Upper lobe of right lung (tissue), 1 donor: ENCODE results near the gene MGLL. TPM values are rescaled to one million over a fixed set of nuclear protein-coding genes. Genes with fewer than 3 reads are reported as not detected.
A peak's percentile ranks its signal among the peaks of the same experiment; 100 is the strongest.

Experiments used
- ATAC-seq: fragments of 200-7000 bp; cut with Tn5 transposase; one replicate; pipeline ENCODE4 v1.9.1; 2020; ENCODE audit warnings: mild to moderate bottlenecking, moderate library complexity
- DNase-seq: peaks from one replicate; pipeline ENCODE4 v3.0.0-alpha.2; 2020
- H3K27ac ChIP-seq: fragments of 200-600 bp; one replicate; pipeline ENCODE4 v1.8.0; 2022
- H3K27me3 ChIP-seq: fragments of 200-600 bp; one replicate; pipeline ENCODE4 v1.8.0; 2022; ENCODE audit warnings: mild to moderate bottlenecking
- H3K36me3 ChIP-seq: fragments of 200-600 bp; one replicate; pipeline ENCODE4 v1.8.0; 2022
- H3K4me1 ChIP-seq: fragments of 200-600 bp; one replicate; pipeline ENCODE4 v1.8.0; 2022
- H3K4me3 ChIP-seq: fragments of 200-600 bp; one replicate; pipeline ENCODE4 v1.8.0; 2022; ENCODE audit warnings: mild to moderate bottlenecking
- H3K9me3 ChIP-seq: fragments of 200-600 bp; one replicate; pipeline ENCODE4 v1.8.0; 2022
- intact Hi-C: fragments of 100-400 bp; cut with DNase I; formaldehyde crosslinking; loops from one replicate; pipeline ENCODE4 v1.11.0; 2022
- total RNA-seq: library from RNA; stranded (reverse); fragmentation: NEBNext Ultra II Directional; extraction: Animal tissue kit (Norgen Biotek cat#: 25700); gene quantifications from one replicate; pipeline ENCODE4 v1.2.1, GENCODE V29; 2021
- TF ChIP-seq, protein P1 (sequence below): fragments of 200-600 bp; IDR thresholded peaks from one replicate; pipeline ENCODE4 v1.8.0; 2022; ENCODE audit warnings: antibody characterized with exemption
- donor health status: DM: no; HTN: yes; CAD: no; lungs with severe emphysema.

Gene MGLL
- total RNA-seq, 1 donor from 2014 or later: 194 TPM

- Histone ChIP-seq H3K4me1 (peaks cover 3% of the 10 kb centered on the region), H3K9me3 (no peaks in the 10 kb centered on the region), H3K4me3 (no peak overlapping the region), H3K27ac (no peak overlapping the region), H3K36me3 (no peaks in the 10 kb centered on the region), H3K27me3 (no peaks in the 10 kb centered on the region)
- TF ChIP-seq, protein P1, sequence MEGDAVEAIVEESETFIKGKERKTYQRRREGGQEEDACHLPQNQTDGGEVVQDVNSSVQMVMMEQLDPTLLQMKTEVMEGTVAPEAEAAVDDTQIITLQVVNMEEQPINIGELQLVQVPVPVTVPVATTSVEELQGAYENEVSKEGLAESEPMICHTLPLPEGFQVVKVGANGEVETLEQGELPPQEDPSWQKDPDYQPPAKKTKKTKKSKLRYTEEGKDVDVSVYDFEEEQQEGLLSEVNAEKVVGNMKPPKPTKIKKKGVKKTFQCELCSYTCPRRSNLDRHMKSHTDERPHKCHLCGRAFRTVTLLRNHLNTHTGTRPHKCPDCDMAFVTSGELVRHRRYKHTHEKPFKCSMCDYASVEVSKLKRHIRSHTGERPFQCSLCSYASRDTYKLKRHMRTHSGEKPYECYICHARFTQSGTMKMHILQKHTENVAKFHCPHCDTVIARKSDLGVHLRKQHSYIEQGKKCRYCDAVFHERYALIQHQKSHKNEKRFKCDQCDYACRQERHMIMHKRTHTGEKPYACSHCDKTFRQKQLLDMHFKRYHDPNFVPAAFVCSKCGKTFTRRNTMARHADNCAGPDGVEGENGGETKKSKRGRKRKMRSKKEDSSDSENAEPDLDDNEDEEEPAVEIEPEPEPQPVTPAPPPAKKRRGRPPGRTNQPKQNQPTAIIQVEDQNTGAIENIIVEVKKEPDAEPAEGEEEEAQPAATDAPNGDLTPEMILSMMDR: no peak
- no peak for ATAC-seq
- intact Hi-C loops: loop anchor here (10.0 kb wide), 1 partner anchor 298 kb away; no protein-coding TSS in a partner anchor
- DNase-seq: peak; percentile 5
Measured at GRCh38 chr3:127666676-127667075, 155.6 kb downstream of the MGLL start.

- DNase-seq: peak; percentile 19
Measured at GRCh38 chr3:127665586-127665985, 156.7 kb downstream of the MGLL start.

GRCh38 chr3:127665165-127665564, 157.2 kb downstream of the MGLL start:
- DNase-seq: no peak
- Histone ChIP-seq H3K27ac (no peak overlapping the region), H3K27me3 (no peaks in the 10 kb centered on the region), H3K36me3 (no peaks in the 10 kb centered on the region), H3K9me3 (no peaks in the 10 kb centered on the region), H3K4me3 (no peak overlapping the region), H3K4me1 (no peaks in the 10 kb centered on the region)
- ATAC-seq: no peak
- intact Hi-C loops: loop anchor here (10.0 kb wide), 1 partner anchor 300 kb away; no protein-coding TSS in a partner anchor
- TF ChIP-seq, protein P1: no peak

More at GRCh38 chr3:127665586-127665985, 156.7 kb downstream of the MGLL start:
- no peaks in the 10 kb centered on the region for H3K4me1 ChIP-seq
- H3K27ac ChIP-seq: no peak overlapping the region
- no peaks in the 10 kb centered on the region for H3K9me3 ChIP-seq
- H3K27me3 ChIP-seq: no peaks in the 10 kb centered on the region
- no peaks in the 10 kb centered on the region for H3K36me3 ChIP-seq
- H3K4me3 ChIP-seq: no peak overlapping the region
- intact Hi-C loops: loop anchor here (10.0 kb wide), 1 partner anchor 299 kb away; no protein-coding TSS in a partner anchor
- no peak for ATAC-seq
- TF ChIP-seq, protein P1: no peak

GRCh38 chr3:127663151-127663550, 159.2 kb downstream of the MGLL start:
- H3K4me1 ChIP-seq: no peaks in the 10 kb centered on the region
- DNase-seq (no peak), ATAC-seq (no peak)
- no peak overlapping the region for H3K4me3 ChIP-seq
- H3K27ac ChIP-seq: no peak overlapping the region
- intact Hi-C loops: loop anchor here (10.0 kb wide), 1 partner anchor 302 kb away; no protein-coding TSS in a partner anchor
- H3K9me3 ChIP-seq: no peaks in the 10 kb centered on the region
- H3K27me3 ChIP-seq: no peaks in the 10 kb centered on the region
- no peaks in the 10 kb centered on the region for H3K36me3 ChIP-seq
- TF ChIP-seq, protein P1: no peak

DNA sequence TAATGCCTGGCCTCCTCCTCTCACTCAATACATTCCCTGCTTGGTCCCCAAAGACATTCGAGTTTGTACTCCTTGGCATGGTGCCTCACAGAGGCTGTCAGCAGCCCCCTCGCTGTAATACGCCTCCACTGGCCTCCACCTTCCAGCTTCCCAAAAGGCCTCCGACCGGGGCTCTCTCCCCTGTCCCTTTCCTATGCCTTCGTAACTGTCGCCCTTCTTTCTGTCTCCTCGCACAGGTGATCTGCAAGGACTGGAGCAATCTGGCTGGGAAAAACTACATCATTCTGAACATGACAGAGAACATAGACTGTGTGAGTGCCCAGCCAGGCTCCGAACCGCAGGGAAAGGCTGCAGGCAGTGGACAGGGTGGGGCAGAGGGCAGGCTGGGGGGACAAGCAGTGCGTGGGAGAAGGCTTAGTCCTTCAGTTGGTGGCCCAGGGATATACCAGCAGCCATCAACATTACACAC, 160.3 kb downstream of the MGLL start:
- H3K36me3 ChIP-seq: no peaks in the 10 kb centered on the region
- H3K9me3 ChIP-seq: no peaks in the 10 kb centered on the region
- ATAC-seq (no peak), DNase-seq (peak; percentile 57)
- no peak overlapping the region for H3K27ac ChIP-seq
- intact Hi-C loops: loop anchor here (10.0 kb wide), 1 partner anchor 303 kb away; no protein-coding TSS in a partner anchor
- H3K4me1 ChIP-seq: no peaks in the 10 kb centered on the region
- no peaks in the 10 kb centered on the region for H3K27me3 ChIP-seq
- TF ChIP-seq, protein P1: no peak
- H3K4me3 ChIP-seq: no peak overlapping the region
